NCI-H1105 (cell line): Measurements from ENCODE around the gene PCF11.
"Not testable (repeated sequence)": the region's sequence is repeated elsewhere in the genome, so short reads cannot be mapped to it uniquely, and the experiment has no call there.

Source experiments
- DNase-seq: peaks from one replicate; lab custom pipeline; 2025; lab: John Stamatoyannopoulos, UW

Gene PCF11

GRCh38 chr11:83156996-83157593 is at the start of gene PCF11:
Gene PCF11 (plus strand): TSS chr11:83157131. CDS start chr11:83157440, 309 bp downstream.
- no peak for DNase-seq

- DNase-seq, result no peak
Observed at GRCh38 chr11:83112886-83113285, 44.0 kb upstream of the PCF11 start.

GRCh38 chr11:83115026-83115425 is 41.9 kb upstream of the PCF11 start:
- no peak for DNase-seq

GRCh38 chr11:83115551-83115950 is 41.4 kb upstream of the PCF11 start:
- no peak for DNase-seq

- DNase-seq, result no peak
Observed at GRCh38 chr11:83116015-83116641, 40.8 kb upstream of the PCF11 start.

- DNase-seq, result no peak
Observed at GRCh38 chr11:83118814-83119213, 38.1 kb upstream of the PCF11 start.

GRCh38 chr11:83119216-83119615 is 37.7 kb upstream of the PCF11 start:
- no peak for DNase-seq

GRCh38 chr11:83120327-83120726 is 36.6 kb upstream of the PCF11 start:
- no peak for DNase-seq

- DNase-seq, result no peak
Observed at GRCh38 chr11:83122050-83122449, 34.9 kb upstream of the PCF11 start.

- DNase-seq, result no peak
Observed at GRCh38 chr11:83122766-83123165, 34.2 kb upstream of the PCF11 start.

GRCh38 chr11:83124636-83125424 is 32.1 kb upstream of the PCF11 start:
- no peak for DNase-seq

- DNase-seq, result no peak
Observed at GRCh38 chr11:83125577-83125976, 31.4 kb upstream of the PCF11 start.

GRCh38 chr11:83127310-83127637 is 29.7 kb upstream of the PCF11 start:
- no peak for DNase-seq

- DNase-seq, result no peak
Observed at GRCh38 chr11:83132191-83132590, 24.7 kb upstream of the PCF11 start.

- DNase-seq, result not testable (repeated sequence)
Observed at GRCh38 chr11:83133266-83133665, 23.7 kb upstream of the PCF11 start.

GRCh38 chr11:83139310-83139709 is 17.6 kb upstream of the PCF11 start:
- DNase-seq, result no peak

GRCh38 chr11:83140691-83141455 is 16.1 kb upstream of the PCF11 start:
- DNase-seq, result no peak

- DNase-seq, result no peak
Observed at GRCh38 chr11:83147895-83148294, 9.0 kb upstream of the PCF11 start.

- no peak for DNase-seq
Observed at GRCh38 chr11:83150450-83150849, 6.5 kb upstream of the PCF11 start.

GRCh38 chr11:83151274-83151977 is 5.5 kb upstream of the PCF11 start:
- DNase-seq, result no peak

GRCh38 chr11:83152264-83152663 is 4.7 kb upstream of the PCF11 start:
- DNase-seq, result no peak

- DNase-seq, result no peak
Observed at GRCh38 chr11:83153764-83154163, 3.2 kb upstream of the PCF11 start.
